Liver (tissue), 3 donors: ENCODE data around the gene TNFRSF25.

Source experiments
- MAX ChIP-seq: IDR thresholded peaks from 2 replicates; pipeline ENCODE4 v1.6.1; 2016; ENCODE audit warnings: antibody characterized with exemption
- REST ChIP-seq: IDR thresholded peaks from 2 replicates; pipeline ENCODE4 v1.6.1; 2016; ENCODE audit warnings: antibody characterized with exemption, mild to moderate bottlenecking
- SP1 ChIP-seq: IDR thresholded peaks from 2 replicates; pipeline ENCODE4 v1.6.1; 2018; ENCODE audit warnings: antibody characterized with exemption, mild to moderate bottlenecking
- TAF1 ChIP-seq: conservative IDR thresholded peaks from 2 replicates; pipeline ENCODE4 v1.6.1; 2016; ENCODE audit warnings: antibody characterized with exemption, mild to moderate bottlenecking
- YY1 ChIP-seq: IDR thresholded peaks from 2 replicates; pipeline ENCODE4 v1.6.1; 2016; ENCODE audit warnings: antibody characterized with exemption, mild to moderate bottlenecking
- TF ChIP-seq, protein P1 (sequence below): fragments of 150-350 bp; IDR thresholded peaks from 2 replicates; pipeline ENCODE4 v1.5.1; 2017; ENCODE audit warnings: improper control_type of control experiment, low read depth, low read length; ENCODE audit not compliant: missing input control
- TF ChIP-seq, protein P2 (sequence below): IDR thresholded peaks from 2 replicates; pipeline ENCODE4 v1.6.1; 2016; ENCODE audit warnings: antibody characterized with exemption
- TF ChIP-seq, protein P3 (sequence below): IDR thresholded peaks from 2 replicates; pipeline ENCODE4 v1.6.1; 2016; ENCODE audit warnings: antibody characterized with exemption
- donor health status: healthy.
- donor health status: healthy.

- TF ChIP-seq, protein P1, sequence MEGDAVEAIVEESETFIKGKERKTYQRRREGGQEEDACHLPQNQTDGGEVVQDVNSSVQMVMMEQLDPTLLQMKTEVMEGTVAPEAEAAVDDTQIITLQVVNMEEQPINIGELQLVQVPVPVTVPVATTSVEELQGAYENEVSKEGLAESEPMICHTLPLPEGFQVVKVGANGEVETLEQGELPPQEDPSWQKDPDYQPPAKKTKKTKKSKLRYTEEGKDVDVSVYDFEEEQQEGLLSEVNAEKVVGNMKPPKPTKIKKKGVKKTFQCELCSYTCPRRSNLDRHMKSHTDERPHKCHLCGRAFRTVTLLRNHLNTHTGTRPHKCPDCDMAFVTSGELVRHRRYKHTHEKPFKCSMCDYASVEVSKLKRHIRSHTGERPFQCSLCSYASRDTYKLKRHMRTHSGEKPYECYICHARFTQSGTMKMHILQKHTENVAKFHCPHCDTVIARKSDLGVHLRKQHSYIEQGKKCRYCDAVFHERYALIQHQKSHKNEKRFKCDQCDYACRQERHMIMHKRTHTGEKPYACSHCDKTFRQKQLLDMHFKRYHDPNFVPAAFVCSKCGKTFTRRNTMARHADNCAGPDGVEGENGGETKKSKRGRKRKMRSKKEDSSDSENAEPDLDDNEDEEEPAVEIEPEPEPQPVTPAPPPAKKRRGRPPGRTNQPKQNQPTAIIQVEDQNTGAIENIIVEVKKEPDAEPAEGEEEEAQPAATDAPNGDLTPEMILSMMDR = no peak
- TF ChIP-seq TAF1 (no peak), MAX (no peak), REST (no peak), SP1 (no peak), YY1 (no peak)
- TF ChIP-seq, protein P2, sequence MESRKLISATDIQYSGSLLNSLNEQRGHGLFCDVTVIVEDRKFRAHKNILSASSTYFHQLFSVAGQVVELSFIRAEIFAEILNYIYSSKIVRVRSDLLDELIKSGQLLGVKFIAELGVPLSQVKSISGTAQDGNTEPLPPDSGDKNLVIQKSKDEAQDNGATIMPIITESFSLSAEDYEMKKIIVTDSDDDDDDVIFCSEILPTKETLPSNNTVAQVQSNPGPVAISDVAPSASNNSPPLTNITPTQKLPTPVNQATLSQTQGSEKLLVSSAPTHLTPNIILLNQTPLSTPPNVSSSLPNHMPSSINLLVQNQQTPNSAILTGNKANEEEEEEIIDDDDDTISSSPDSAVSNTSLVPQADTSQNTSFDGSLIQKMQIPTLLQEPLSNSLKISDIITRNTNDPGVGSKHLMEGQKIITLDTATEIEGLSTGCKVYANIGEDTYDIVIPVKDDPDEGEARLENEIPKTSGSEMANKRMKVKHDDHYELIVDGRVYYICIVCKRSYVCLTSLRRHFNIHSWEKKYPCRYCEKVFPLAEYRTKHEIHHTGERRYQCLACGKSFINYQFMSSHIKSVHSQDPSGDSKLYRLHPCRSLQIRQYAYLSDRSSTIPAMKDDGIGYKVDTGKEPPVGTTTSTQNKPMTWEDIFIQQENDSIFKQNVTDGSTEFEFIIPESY = no peak
- TF ChIP-seq, protein P3, sequence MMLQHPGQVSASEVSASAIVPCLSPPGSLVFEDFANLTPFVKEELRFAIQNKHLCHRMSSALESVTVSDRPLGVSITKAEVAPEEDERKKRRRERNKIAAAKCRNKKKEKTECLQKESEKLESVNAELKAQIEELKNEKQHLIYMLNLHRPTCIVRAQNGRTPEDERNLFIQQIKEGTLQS = no peak
Observed at GRCh38 chr1:6497867-6498575, 32.0 kb upstream of the TNFRSF25 start.
